Measurements from ENCODE around the gene REXO1. TPM values are rescaled to one million over a fixed set of nuclear protein-coding genes. Genes with fewer than 3 reads are reported as not detected.
A peak's percentile ranks its signal among the peaks of the same experiment; 100 is the strongest.

The REXO1 gene
- total RNA-seq, 8 experiments from 2014 or later = 6.3 to 20.9 (median 11.1) TPM

DNA sequence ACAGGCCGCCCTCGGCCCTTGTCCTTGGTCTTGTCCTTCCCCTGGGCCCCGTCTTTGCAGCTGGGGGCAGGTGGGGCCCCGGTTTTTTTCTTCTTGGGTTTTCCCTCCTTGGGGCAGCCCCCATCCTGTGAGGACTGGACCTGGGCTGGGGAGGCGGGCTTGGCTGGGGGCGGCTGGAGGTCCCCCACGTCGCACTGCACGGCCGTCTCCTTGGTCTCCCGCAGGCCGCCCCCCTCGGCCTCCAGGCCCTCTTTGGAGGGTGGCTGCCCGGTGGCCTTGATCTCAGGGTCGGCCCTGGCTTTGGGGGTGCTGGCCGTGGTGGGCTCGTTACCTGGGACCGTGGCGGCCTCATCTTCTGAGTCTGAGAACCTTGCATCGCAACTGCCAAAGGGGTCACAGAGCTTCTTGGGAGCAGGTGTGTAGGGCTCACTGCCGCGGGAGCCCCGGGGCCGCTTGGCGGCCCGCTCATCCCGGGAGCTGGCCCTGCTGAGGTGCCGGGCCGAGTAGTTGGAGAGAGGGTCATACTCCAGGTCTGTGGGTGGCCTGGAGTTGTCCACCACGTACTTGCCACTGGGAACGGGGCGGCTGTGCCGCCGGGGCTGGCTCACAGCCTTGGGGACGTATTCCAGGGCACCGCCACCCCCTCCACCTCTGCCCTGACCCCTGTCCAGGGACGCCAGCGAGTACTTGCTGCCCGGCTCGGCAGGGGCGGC lies 20.6 kb downstream of the REXO1 start:
- Histone ChIP-seq H3K4me3 (no peak overlapping the region), H3K4me1 (replicated peaks in 1 of 2) (peaks cover 2 to 17% of the 10 kb centered on the region in 2 donors), H3K27ac (no peak overlapping the region)
- WGBS, 10 experiments = 87 to 100% (median 100%) methylated on average over 2 to 3 of the region's 41 CpGs; no CpG with 5 or more reads in 6 of the 10 experiments
- in situ Hi-C loops (cut with MboI; ENCODE audit: low pct_unique_long_range_greater_than_20kb in 2 of 9, low sequenced_read_pairs in 9 of 9, unreplicated experiment in 9 of 9) = no loop called here
- ATAC-seq (replicated peaks in 6 of 8) = peak in 1 of 8 experiments; percentile 1

DNA sequence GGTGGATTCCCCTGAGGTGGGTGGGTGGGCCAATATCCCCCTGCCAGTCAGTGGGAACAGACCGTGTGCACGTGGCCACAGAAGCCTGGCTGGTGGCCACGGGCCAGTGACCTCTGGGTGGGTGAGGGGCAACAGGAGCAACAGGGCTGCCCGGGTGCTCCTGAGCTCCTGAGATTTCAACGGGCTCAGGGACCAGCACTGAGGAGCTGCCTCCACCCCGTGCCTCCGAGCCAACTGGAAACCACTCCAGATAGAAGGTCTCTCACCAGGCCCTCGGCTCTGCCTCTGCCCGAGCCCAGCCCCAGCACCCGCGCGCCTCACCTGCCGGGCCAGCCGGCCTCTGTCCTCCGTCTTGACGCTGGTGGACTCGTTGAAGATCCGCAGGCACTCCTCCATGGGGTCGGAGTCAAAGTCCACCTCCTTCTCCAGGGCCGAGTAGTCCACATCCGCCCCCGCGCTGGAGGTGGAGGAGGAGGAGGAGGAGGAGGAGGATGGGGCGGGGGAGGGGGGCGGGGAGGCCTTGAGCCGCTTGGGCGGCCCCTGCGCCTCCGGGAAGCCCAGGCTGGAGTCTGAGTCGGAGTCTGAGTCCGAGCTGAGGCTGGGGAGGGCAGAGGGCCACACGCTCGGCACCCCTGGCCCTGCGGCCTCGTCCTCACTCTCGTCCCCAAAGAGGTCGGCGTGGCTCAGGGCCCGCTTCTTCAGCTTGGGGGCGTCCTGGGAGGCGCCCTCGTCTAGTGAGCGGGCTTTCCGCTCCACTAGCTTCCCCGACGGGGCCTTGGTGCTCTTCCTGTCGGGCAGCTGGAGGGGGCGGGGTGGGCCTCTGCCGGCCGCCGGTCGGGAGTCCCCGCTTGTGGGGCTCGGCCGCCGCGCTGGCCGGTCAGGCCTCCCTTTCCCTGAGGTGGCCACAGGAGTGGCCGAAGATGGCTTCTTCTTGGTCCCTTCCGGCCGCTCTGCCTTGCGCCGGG lies 21.4 kb downstream of the REXO1 start:
- peak in 7 of 8 experiments; percentile 3 to 32 (median 20) for ATAC-seq (replicated peaks in 6 of 8)
- 26% methylated on average over 6 of the region's 63 CpGs; no CpG with 5 or more reads in 9 of the 10 experiments for WGBS, 10 experiments
- Histone ChIP-seq H3K4me1 (replicated peaks in 1 of 2) (peaks cover 2 to 17% of the 10 kb centered on the region in 2 donors), H3K4me3 (no peak overlapping the region), H3K27ac (no peak overlapping the region)
- in situ Hi-C loops (cut with MboI; ENCODE audit: low pct_unique_long_range_greater_than_20kb in 2 of 9, low sequenced_read_pairs in 9 of 9, unreplicated experiment in 9 of 9) = no loop called here

DNA sequence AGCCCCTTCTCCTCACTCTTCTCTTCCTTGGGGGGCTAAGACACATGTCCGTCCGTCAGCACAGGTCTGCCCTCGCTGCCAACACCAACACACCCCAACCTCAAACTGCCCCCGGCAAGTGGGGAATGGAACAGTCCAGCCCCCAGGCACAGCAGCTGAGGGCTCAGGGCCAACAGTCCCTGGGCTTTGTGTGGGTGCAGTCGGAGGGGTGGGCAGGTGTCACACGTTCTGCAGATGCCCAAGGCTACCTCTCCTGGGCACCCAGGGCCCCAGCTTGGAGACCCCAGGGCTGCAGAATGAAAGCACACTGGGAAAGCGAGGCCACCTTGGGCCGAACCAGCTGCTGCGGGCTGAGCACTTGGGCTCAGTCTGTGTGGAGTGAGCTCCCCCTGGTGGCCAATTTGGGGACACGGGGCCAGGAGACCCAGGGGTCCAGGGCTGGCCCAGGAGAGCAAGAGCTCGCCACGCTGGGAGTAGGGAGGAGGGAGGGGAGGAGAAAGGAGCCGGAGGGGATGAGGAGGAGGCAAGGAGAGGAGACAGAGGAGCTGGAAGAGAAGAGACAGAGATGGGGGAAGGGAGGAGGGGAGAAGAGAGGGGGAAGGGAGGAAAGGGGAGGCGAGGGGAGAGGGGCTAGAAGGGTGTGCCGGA lies 22.2 kb downstream of the REXO1 start:
- in situ Hi-C loops (cut with MboI; ENCODE audit: low pct_unique_long_range_greater_than_20kb in 2 of 9, low sequenced_read_pairs in 9 of 9, unreplicated experiment in 9 of 9) = no loop called here
- Histone ChIP-seq H3K4me1 (replicated peaks in 1 of 2) (peaks cover 2 to 17% of the 10 kb centered on the region in 2 donors), H3K4me3 (no peak overlapping the region), H3K27ac (no peak overlapping the region)
- WGBS, 10 experiments = 0 to 80% (median 30%) methylated on average over 1 to 3 of the region's 15 CpGs; no CpG with 5 or more reads in 6 of the 10 experiments
- ATAC-seq (replicated peaks in 6 of 8) = peak; percentile 58 to 88 (median 78)

DNA sequence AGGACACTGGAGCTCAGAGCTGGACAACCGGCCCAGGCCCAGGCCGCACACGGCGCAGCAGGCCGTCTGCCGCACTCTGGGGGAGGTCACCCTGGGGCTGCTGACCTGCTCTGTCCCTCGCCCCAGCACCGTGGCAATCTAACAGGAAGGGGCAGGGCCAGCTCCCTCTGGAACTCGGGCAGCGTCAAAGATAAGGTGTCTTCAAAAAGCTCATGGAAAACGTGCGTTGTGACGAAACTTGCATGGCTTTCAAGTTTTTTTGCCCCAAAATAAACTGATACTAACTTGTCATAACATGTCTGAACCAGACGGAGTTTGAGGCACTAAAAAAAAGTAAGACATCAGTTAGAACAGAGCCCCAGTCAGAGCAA lies 24.0 kb downstream of the REXO1 start:
- WGBS, 10 experiments = 60 to 100% (median 88%) methylated on average over 1 to 8 of the region's 14 CpGs; no CpG with 5 or more reads in 2 of the 10 experiments
- H3K4me1 ChIP-seq (replicated peaks in 1 of 2) = peaks cover 14 to 28% of the 10 kb centered on the region in 2 donors
- no peak overlapping the region for H3K27ac ChIP-seq
- ATAC-seq (replicated peaks in 6 of 8) = no peak
- in situ Hi-C loops (cut with MboI; ENCODE audit: low pct_unique_long_range_greater_than_20kb in 2 of 9, low sequenced_read_pairs in 9 of 9, unreplicated experiment in 9 of 9) = loop anchor here in 1 of 9 experiments (25.0 kb wide), 1 partner anchor 287 kb away; no protein-coding TSS in a partner anchor
- H3K4me3 ChIP-seq = no peak overlapping the region

DNA sequence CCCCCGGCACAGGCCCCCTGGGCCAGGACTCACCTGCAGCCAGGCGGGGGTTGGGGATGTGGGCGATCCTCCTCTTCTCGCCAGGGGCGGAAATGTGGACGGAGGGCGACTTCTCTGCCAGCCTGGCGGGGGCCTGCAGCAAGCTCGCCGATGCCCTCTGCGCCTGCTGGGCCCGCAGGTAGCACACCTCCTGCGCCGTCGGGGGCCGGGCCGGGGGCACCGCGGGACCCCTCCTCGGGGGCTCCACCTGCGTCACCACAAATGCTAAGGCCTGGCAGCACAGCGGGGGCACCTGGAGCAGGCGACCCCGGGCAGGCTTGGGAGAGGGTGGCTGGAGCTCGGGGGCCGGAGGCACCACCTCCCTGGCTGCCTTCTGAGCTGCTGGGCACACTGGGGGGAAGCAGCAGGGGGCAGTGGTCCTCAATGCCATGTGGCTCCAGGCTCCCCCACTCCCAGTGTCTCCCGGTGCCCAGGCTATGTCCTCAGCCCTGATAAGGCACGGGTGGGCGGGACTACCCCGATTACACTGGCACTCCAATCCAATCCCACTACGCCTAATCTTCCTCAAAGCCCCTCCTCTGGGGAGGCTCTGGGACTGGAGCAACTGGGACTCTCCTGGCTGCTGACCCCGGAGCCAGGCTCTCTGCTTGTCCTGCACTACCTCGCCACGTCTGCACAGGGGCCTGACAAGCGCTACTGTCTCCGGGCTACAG lies 24.6 kb downstream of the REXO1 start:
- ATAC-seq (replicated peaks in 6 of 8) = no peak
- H3K27ac ChIP-seq = no peak overlapping the region
- peaks cover 19 to 33% of the 10 kb centered on the region in 2 donors for H3K4me1 ChIP-seq (replicated peaks in 1 of 2)
- H3K4me3 ChIP-seq = no peak overlapping the region
- in situ Hi-C loops (cut with MboI; ENCODE audit: low pct_unique_long_range_greater_than_20kb in 2 of 9, low sequenced_read_pairs in 9 of 9, unreplicated experiment in 9 of 9) = loop anchor here in 1 of 9 experiments (25.0 kb wide), 1 partner anchor 286 kb away; no protein-coding TSS in a partner anchor
- WGBS, 10 experiments = 80 to 90% methylated on average over 2 to 5 of the region's 36 CpGs; no CpG with 5 or more reads in 8 of the 10 experiments

DNA sequence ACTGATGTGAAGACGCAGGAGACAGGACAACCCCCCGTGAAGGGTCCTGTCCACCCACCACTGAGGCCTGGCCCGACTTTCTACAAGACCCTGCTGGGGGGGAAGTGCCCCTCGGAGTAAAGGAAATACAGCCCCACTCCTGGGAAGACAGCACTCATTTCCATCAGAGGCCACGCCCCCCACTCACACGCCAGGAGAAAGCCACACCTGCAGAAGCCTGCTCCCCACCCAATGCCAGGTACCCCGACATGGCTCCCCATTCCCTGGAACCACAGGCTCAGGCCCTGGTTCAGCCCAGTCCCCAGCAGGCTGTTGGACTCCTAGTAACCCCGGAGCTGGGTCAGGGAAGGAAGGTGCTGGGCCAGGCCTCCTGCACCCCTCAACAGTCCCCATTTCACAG lies 25.3 kb downstream of the REXO1 start:
- 100% methylated on average over 1 of the region's 8 CpGs; no CpG with 5 or more reads in 8 of the 10 experiments for WGBS, 10 experiments
- in situ Hi-C loops (cut with MboI; ENCODE audit: low pct_unique_long_range_greater_than_20kb in 2 of 9, low sequenced_read_pairs in 9 of 9, unreplicated experiment in 9 of 9) = loop anchor here in 1 of 9 experiments (25.0 kb wide), 1 partner anchor 286 kb away; no protein-coding TSS in a partner anchor
- H3K4me1 ChIP-seq (replicated peaks in 1 of 2) = peaks cover 19 to 36% of the 10 kb centered on the region in 2 donors
- H3K4me3 ChIP-seq = no peak overlapping the region
- no peak overlapping the region for H3K27ac ChIP-seq
- ATAC-seq (replicated peaks in 6 of 8) = no peak

DNA sequence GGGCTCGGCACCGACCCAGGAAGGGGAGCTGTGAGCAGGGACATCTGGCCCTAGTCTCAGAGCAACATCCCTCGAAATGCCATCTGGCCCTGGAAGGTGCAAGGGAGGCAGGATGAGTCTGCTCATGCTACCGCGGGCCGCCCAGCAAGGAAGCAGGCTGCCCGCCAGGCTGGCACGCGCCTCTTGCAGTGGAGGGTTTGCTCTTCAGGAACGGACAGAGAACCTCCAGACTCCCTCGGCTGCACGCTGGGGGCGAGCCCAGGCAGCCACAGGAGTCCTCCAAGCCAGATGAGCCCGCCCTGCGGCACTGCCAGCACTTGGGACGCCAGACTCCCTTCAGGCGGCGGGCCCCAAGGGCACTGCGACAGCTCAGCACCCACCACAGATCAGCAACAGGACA lies 26.1 kb downstream of the REXO1 start:
- no peak for ATAC-seq (replicated peaks in 6 of 8)
- Histone ChIP-seq H3K4me1 (replicated peaks in 1 of 2) (peaks cover 19 to 33% of the 10 kb centered on the region in 2 donors), H3K4me3 (no peak overlapping the region), H3K27ac (no peak overlapping the region)
- in situ Hi-C loops (cut with MboI; ENCODE audit: low pct_unique_long_range_greater_than_20kb in 2 of 9, low sequenced_read_pairs in 9 of 9, unreplicated experiment in 9 of 9) = loop anchor here in 1 of 9 experiments (25.0 kb wide), 1 partner anchor 285 kb away; no protein-coding TSS in a partner anchor
- 73 to 88% methylated on average over 2 to 3 of the region's 19 CpGs; no CpG with 5 or more reads in 8 of the 10 experiments for WGBS, 10 experiments

DNA sequence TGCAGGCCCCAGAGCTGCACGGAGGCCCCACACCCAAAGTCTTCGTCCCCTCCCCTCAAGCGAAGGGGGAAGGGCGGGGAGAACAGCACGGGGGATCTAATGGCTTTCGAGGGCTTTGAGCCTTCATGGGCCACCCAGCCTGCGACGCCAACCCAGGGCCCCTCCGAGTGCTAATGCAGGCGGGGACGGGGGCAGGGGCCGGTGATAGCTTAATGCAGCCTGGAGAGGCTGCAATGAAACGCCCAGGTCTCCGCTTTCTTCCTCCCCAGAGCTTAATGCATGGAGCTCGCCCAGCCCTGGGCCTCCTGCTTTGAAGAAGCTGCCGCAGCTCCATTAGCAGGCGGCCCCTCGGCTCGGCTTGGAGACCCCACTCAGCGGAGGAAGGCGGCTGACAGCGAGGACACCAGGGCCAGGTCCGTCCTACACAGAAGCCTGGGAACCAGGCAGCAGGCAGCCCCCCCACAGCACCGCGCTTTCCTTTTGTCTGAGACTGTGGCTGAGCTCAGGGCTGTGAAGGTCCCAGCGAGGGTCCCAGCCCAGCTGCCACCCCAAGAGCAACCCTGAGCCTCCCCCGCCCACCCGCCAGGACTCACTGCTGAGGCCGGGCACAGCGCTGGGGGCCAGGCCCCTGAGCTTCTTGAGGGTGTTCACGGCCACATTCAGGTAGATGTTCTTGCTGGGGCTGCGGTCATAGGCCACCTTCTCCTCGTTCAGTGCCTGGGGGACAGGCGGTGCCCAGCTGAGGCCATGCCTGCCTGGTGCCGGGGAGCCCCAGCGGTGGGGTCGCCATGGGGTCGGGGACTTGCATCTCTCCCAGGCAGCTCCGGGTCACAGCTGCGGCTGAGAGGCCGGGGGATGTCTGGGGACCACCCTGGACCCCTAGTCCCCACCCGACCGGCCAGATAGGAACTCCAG lies 28.7 kb downstream of the REXO1 start:
- peaks cover 19 to 32% of the 10 kb centered on the region in 2 donors for H3K4me1 ChIP-seq (replicated peaks in 1 of 2)
- in situ Hi-C loops (cut with MboI; ENCODE audit: low pct_unique_long_range_greater_than_20kb in 2 of 9, low sequenced_read_pairs in 9 of 9, unreplicated experiment in 9 of 9) = loop anchor here in 1 of 9 experiments (25.0 kb wide), 1 partner anchor 282 kb away; no protein-coding TSS in a partner anchor
- peak overlapping the region; percentile 6 to 76 for H3K27ac ChIP-seq
- 40 to 55% methylated on average over 1 to 4 of the region's 43 CpGs; no CpG with 5 or more reads in 8 of the 10 experiments for WGBS, 10 experiments
- H3K4me3 ChIP-seq = no peak overlapping the region
- ATAC-seq (replicated peaks in 6 of 8) = peak in 6 of 8 experiments; percentile 18 to 70 (median 38)

DNA sequence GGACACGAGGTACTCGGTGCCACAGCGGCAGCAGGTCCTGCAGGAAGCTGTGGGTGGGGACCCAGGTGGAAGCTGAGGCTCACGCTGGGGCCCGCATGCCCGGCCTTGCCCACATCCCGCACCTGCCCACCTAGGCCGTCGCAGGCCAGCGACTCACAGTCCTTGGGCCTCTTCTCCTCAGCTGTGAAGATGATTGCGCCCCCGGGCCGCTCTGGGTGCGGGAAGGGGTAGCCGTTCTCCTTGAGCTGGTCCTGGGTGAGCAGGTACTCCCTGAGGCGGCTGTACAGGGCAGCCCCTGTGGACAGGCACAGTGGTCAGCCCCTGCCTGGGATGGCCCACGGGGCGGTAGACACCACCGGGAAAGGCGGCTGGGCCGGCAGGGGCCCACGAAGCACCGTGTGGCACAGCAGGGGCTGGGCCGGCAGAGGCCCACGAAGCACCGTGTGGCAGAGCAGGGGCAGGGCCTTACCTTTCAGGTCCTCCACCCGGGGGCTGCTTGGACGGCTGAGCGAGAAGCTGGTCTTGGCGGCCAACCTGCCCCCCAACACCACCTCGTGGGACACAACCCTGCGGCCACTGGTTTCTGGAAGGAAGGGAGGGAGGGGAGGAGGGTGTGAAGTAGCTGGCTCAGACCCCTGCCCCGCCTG lies 29.6 kb downstream of the REXO1 start:
- H3K27ac ChIP-seq = peak overlapping the region; percentile 24 to 76
- no peak for ATAC-seq (replicated peaks in 6 of 8)
- H3K4me3 ChIP-seq = no peak overlapping the region
- peaks cover 19 to 32% of the 10 kb centered on the region in 2 donors for H3K4me1 ChIP-seq (replicated peaks in 1 of 2)
- in situ Hi-C loops (cut with MboI; ENCODE audit: low pct_unique_long_range_greater_than_20kb in 2 of 9, low sequenced_read_pairs in 9 of 9, unreplicated experiment in 9 of 9) = loop anchor here in 1 of 9 experiments (25.0 kb wide), 1 partner anchor 281 kb away; no protein-coding TSS in a partner anchor
- 80% methylated on average over 1 of the region's 33 CpGs; no CpG with 5 or more reads in 9 of the 10 experiments for WGBS, 10 experiments

DNA sequence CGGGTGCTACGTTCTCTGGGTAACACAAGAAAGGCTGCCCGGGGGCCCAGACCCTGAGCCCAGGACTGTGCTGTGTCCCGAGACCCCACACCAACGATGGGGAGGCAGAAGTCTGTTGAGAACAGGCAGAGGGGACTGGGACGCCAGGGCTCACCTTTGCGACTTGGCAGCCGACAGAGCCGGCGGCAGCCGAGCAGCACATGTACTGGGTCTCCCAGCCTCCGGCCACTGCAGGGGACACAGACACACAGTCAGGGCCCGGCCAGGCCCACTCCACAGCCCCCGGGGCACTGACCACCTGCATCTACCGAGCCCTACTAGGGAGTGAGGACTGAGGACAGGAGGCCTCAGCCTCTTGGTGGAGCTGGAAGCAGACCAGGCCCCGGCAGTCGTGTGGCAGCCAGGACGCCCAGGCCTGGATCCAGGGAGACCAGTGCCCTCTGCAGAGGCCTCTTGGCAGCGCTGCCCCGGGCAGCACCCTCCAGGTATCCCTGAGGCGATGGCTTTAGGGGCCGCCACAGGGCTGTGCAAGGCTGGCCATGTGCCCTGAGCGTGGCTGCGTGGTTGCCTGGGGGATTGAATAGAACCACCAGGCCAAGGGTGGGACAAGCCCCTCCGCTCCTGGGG lies 30.6 kb downstream of the REXO1 start:
- Histone ChIP-seq H3K4me1 (replicated peaks in 1 of 2) (peaks cover 29 to 32% of the 10 kb centered on the region in 2 donors), H3K4me3 (no peak overlapping the region), H3K27ac (no peak overlapping the region)
- in situ Hi-C loops (cut with MboI; ENCODE audit: low pct_unique_long_range_greater_than_20kb in 2 of 9, low sequenced_read_pairs in 9 of 9, unreplicated experiment in 9 of 9) = loop anchor here in 1 of 9 experiments (25.0 kb wide), 1 partner anchor 280 kb away; no protein-coding TSS in a partner anchor
- 67 to 100% (median 91%) methylated on average over 2 to 6 of the region's 25 CpGs; no CpG with 5 or more reads in 5 of the 10 experiments for WGBS, 10 experiments
- no peak for ATAC-seq (replicated peaks in 6 of 8)

Data from motor neuron (in vitro differentiated cells).